ENCODE measurements around the gene TSEN54.

TSEN54 gene

DNA sequence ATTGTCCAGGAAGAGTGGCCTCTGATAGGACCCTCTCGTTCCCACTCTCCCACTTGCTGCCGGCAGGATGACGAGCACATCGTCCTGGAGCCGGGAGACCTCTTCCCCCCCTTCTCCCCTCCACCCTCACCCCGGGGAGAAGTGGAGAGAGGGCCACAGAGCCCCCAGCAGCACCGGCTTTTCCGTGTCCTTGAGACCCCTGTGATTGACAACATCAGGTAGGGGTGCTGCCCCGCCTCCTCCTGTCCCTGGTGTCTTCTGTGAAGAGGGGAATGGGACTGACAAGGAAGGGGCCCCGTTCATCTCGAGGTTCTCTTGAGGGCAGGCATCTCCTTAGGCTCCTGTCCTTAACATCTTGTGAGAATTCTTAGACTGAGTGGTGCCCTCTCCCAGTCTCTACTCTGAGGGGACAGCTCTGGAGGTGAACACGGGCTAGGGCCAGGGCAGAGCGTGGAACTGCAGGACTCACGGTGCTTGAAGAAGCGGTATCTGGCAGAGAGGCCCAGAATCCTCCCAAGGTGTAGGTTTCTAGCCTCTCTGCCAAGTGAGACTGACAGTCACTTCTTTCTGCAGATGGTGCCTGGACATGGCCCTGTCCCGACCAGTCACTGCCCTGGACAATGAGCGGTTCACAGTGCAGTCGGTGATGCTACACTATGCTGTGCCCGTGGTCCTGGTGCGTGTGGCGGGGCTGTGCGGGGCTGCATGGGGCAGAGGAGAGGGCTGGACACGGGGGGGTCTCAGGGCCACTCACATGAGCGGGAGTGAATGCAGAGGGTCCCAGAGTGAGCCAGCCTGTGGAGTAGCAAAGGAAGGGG, 27.4 kb upstream of the TSEN54 start:
- no peak for DNase-seq

DNA sequence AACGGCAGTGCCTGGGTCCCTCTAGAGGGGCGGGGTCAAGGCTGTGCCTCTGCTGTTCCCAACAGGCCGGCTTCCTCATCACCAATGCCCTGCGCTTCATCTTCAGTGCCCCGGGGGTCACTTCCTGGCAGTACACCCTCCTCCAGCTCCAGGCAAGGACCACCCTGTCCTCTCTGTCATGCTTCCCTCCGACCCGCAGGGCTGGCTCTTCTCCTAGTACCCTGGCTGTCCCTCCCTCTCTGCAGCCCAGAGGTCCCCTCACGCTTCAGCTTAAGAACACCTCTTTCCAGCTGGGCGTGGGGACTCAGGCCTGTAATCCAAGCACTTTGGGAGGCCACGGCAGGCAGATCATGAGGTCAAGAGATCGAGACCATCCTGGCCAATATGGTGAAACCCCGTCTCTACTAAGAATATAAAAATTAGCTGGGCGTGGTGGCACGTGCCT, 26.8 kb upstream of the TSEN54 start:
- no peak for DNase-seq

GRCh38 chr17:75490173-75490743, 26.1 kb upstream of the TSEN54 start:
- DNase-seq, result no peak

DNA sequence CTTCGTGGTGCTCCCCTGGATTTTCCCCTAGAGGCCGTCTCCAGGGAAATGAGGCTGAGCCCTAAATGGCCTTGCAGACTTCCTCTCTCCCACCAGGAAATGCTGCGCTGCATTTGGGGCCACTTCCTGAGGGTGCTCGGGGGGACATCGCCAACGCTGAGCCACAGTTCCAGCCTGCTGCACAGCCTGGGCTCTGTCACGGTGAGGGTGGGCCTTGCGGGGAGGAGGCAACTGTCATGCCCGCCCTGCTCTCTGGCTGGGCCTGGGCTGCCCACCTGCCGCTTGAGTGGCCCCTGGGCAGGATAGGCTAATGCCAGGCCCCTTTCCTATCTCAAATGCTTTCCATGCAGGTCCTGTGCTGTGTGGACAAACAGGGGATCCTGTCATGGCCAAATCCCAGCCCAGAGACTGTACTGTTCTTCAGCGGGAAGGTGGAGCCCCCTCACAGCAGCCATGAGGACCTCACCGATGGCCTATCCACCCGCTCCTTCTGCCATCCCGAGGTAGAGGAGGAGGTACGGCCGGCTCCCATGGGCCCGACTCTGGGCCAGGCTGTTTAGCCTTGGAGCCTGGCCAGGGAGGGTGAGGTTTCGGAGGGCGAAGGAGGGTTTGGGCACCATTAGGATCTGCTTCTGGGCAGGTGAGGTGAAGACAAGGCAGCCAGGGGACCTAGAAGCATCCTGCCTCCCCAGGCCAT, 25.2 kb upstream of the TSEN54 start:
- no peak for DNase-seq

DNA sequence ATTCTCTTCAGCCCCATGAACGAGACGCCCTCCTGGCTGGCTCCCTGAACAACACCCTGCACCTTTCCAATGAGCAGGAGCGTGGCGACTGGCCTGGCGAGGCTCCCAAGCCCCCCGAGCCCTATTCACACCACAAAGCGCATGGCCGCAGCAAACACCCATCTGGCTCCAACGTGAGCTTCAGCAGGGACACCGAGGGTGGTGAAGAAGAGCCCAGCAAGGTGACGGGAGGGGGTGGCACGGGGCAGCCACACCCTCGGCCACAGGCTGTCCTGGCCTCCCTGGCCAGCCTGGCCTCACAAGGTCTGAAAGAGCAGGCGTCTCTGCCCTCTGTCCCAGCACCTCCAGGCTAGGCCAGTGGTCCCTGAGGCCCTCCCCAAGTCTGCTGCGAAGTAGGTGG, 24.6 kb upstream of the TSEN54 start:
- DNase-seq, result no peak

GRCh38 chr17:75492555-75493168, 23.7 kb upstream of the TSEN54 start:
- DNase-seq, result no peak

- no peak for DNase-seq
Measured at GRCh38 chr17:75493476-75494129, 22.7 kb upstream of the TSEN54 start.

DNA sequence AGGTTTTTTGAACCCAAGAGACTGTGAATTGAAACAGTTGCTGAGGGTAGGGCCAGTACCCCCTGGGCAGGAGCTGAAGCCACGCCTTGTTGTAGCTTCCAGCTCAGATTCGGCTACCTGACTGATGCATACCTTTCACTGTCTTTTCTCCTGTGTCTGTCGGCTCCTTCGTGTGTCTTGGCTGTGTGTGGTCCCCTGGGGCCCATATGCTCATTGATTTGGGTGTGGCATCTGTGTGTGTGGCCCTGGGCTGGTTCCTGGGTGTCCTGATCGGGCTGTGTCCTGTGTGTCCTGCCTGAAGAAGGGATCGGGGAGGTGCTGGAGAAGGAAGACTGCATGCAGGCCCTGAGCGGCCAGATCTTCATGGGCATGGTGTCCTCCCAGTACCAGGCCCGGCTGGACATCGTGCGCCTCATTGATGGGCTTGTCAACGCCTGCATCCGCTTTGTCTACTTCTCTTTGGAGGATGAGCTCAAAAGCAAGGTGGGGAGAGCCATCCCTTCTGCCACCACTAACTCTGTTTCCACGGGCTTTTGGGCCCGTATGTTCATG, 21.9 kb upstream of the TSEN54 start:
- no peak for DNase-seq

DNA sequence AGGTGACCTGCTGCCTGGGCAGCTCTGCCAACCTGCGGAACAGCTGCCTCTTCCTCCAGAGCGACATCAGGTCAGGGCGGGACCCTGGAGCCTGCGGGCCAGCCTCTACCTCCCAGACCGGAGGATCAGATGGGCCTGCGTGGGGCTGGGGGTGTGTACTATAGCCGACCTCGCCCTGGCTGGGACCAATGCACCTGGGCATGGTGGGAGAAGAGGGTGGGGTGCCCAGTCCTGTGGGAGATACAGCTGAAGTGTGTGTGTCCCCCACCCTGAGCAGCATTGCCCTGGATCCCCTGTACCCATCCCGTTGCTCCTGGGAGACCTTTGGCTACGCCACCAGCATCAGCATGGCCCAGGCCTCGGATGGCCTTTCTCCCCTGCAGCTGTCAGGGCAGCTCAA, 20.3 kb upstream of the TSEN54 start:
- no peak for DNase-seq

GRCh38 chr17:75498039-75498725, 18.1 kb upstream of the TSEN54 start:
- DNase-seq, result no peak

GRCh38 chr17:75498726-75499213, 17.6 kb upstream of the TSEN54 start:
- peak; percentile 27 for DNase-seq

DNA sequence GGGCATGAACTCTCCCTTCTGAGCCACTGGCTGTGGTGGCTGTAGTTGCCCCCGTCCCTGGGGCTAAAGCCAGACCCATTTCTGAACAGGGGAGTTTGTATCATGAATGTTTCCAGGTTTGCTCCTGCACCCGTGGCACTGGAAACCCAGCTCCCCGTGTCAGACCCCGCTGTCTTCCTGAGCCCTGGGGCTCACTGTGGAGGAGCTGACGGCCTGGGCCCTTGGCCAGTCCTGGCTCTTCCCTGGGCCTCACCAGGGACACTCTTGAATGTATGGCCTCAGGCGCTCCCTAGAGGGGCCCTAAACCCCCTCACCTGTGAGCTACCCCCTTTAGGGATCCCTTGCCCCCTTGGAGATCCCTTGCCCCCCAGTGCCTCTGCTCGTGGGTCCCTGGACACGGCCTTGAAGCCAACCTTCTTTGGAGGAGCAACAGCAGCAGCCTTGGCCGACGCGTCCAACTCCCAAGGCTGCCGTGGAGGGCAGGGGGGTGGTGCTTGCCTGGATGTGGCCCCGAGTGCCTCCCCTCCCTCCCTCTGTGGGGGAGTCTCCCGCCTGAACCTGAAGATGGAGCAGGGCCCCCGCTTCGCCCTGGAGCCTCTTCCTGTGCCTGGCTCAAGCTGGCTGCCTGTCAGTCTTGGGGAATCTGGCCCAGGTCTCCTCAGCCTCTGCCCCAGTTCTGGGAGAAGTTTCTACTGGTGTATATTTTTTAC, 16.9 kb upstream of the TSEN54 start:
- no peak for DNase-seq

GRCh38 chr17:75500419-75501216, 15.7 kb upstream of the TSEN54 start:
- DNase-seq, result no peak

GRCh38 chr17:75501378-75502071, 14.8 kb upstream of the TSEN54 start:
- DNase-seq, result no peak

GRCh38 chr17:75502072-75502720, 14.1 kb upstream of the TSEN54 start:
- no peak for DNase-seq

- no peak for DNase-seq
Measured at GRCh38 chr17:75502721-75503329, 13.5 kb upstream of the TSEN54 start.

DNA sequence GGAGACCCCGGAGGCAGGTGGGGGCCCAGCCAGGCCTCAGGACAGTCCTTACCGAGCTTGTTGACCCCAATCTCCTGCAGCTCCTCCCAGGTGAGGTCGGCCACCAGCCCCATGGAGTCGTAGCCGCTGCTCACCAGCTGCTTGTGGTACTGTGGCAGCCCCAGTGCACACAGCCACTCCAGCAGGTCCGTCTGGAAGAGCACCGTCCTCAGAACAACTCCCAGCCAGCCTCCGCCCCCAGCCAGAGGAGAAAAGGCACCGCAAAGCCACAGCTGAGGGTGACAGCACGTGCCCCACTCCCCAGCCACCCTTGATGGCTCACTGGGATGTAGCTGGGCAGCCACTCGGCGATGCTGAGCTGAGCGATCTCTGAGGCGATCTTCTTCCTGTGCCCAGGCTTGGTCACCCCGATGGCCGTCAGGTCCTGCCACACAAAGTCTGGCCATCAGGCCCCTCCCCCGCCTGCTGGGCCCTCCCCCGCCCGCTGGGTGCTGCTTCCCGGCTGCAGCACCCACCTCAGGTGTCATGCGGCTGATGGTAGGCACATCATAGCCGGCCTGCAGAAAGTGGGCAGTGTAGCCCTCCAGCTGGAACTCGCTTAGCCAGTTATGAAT, 12.9 kb upstream of the TSEN54 start:
- no peak for DNase-seq

- DNase-seq, result no peak
Measured at GRCh38 chr17:75503976-75504346, 12.4 kb upstream of the TSEN54 start.

All from NCI-H82 (cell line).